NCI-H1417 treated with DMSO at 0.1 percent for 48 hours (cell line): ENCODE results near the gene PSMC5.

ENCODE experiments used
- DNase-seq: peaks from one replicate; lab custom pipeline; 2025; lab: John Stamatoyannopoulos, UW

PSMC5 gene

GRCh38 chr17:63820963-63821561, 6.2 kb upstream of the PSMC5 start:
- DNase-seq, result no peak

DNA sequence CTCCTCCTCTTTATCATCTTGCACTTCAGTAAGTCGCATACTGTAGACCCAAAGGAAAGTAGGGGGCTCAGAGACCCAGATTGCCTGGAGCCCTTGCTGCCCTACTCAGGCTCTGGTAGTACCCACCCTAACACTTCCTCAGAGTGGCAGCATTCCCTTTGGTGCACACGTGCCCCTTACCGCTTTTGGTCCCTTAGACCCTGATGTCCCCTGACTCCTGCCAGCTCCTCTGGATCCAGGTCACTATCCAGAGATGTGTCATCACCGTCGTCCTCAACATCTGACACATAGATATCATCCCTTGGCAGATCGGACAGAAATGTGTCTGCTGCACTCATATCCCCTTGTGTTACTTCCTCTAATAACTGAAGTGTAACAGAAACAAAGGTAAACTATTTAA, 5.4 kb upstream of the PSMC5 start:
- DNase-seq, result no peak

DNA sequence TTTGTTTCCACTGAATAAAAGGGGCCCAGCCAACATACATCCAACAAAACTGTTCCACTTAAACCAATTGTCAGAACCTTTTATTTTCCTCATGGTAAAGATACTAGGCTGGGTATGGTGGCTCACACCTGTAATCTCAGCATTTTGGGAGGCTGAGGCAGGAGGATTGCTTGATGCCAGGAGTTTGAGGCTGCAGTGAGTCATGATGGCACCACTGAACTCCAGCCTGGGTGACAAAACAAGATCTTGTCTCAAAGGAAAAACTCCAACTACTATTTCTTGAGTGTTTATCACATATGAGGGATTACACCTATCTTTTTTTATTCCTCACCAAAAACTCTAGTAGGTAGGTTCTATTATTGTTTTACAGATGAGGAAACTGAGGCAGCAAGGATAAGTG, 4.7 kb upstream of the PSMC5 start:
- DNase-seq, result no peak

GRCh38 chr17:63823659-63824331, 3.4 kb upstream of the PSMC5 start:
- no peak for DNase-seq

DNA sequence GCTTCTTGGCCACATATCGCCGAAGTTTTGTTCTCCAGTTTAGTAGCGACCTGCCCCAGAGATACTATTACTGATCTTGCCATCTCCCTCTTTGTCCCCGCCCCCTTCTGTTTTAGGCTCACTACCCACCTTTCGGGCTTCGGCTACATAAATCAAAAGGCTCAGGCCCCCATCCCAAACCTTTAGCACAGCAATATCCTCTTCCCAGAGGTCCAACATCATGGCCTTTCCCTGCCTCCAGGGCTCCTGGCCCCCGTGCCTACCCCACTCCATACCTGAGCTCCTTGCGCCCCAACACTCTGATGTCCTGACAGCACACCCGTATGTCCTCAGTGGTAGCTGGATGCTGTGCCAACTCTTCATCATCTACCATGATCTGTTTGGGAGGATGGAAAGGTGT, 2.9 kb upstream of the PSMC5 start:
- no peak for DNase-seq

DNA sequence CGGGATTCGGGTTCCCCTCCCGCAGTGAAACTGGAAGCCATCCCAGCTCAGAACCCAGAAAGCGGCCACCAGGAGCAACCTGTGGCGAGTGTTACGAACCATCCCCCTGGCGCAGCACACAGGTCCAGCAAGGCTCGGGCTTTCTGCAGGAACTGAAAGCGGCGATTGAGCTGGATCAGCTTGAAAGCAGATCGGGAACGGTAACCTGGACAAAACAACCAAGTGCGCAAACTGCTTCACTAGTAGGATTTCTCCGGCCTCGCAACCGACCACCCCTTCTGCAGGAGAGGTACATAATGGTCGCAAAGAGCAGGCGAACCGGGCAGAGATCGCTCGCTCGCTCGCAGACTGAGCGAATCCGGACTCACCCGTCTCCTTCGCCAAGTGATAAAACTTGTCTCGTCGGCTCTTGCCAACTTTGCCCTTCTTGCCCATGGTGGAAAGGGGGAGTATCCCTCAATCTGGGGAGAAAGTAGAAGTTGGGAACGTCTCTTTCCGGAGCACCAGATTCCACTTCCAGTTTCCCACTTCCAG, 696 bp upstream of the PSMC5 start:
- no peak for DNase-seq

- no peak for DNase-seq
Measured at GRCh38 chr17:63827801-63828221, 580 bp downstream of the PSMC5 start.

DNA sequence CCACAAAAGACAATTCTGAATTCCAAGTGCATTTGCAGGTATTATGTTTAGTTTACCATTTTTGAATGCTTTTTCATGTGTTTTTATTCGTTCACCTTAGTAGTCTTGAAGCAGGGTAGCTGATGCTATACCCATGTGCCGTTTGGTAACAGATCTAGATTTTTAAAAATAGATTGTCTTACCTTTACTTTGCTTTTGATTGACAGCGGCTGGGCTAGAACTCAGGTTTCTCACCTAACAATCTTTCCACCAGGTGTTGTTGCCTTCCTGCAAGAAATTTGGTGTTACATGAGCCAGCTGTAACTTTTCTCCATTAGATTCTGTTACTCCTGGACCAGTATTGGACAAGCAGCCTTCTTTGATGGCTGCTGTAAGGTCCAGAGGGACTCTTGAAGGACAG, 1.7 kb downstream of the PSMC5 start:
- no peak for DNase-seq

DNA sequence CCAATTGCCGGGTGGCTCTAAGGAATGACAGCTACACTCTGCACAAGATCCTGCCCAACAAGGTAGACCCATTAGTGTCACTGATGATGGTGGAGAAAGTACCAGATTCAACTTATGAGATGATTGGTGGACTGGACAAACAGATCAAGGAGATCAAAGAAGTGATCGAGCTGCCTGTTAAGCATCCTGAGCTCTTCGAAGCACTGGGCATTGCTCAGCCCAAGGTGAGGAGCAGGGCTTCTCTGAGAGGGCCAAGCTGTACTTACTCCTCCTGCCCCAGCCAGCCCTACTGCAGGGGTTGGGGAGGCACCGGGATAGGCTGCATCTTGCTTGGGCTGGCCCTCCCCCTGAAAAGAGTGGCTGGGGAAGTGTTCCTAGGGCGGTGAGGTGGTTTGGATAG, 3.0 kb downstream of the PSMC5 start:
- DNase-seq, result no peak

DNA sequence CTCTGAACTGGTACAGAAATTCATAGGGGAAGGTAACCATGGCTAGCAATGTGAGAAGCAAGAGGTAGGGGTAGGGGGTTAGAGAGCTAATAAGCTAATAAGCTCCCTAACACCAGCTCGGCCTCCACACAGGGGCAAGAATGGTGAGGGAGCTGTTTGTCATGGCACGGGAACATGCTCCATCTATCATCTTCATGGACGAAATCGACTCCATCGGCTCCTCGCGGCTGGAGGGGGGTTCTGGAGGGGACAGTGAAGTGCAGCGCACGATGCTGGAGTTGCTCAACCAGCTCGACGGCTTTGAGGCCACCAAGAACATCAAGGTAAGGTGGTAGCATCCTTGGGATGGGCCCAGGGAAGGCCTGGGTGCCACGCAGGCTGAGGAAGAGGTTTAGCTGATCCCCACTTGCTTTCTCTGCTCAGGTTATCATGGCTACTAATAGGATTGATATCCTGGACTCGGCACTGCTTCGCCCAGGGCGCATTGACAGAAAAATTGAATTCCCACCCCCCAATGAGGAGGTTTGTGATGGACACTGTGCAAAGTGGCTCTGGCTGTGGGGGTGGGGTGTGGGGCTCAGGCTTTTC, 3.8 kb downstream of the PSMC5 start:
- DNase-seq, result no peak

GRCh38 chr17:63831505-63831904, 4.3 kb downstream of the PSMC5 start:
- no peak for DNase-seq

DNA sequence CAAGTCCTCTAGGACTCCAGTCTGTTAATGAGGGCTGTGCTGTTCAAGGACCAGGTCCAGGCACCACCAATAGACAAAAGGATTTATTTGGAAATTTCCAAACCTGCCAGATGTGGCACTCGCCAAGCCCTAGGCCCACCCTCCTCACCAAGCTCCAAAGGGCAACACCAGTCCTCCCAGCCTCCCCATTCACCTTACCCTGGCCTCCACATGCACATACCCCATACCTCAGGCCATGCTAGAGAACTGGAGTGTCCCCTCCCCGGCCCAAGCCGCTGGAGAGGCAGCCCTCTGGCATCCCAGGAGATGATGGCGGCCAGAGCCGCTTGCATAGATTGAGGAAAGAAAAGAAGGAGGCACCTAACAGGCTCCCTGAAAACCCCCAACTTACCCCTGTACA, 4.8 kb downstream of the PSMC5 start:
- no peak for DNase-seq

DNA sequence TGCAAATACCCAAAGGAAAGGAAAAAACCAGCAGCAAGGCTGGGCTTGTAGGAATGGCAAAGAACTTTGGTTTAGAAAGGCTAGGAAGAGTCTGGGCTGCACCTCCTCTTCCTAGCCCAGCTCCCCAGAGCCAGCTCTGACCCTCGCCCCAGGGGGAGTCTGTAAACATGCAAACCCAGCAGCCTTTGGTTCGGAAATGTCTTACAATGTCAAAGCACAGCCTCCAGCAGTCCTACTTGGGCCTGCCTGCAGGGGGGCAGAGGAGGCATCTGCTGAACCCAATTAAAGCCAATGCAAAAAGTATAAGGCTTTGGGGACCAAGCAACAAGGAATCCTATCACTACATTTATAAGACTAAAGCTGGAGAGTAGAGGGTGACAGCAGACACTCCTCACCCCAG, 5.2 kb downstream of the PSMC5 start:
- no peak for DNase-seq

GRCh38 chr17:63833026-63833740, 6.0 kb downstream of the PSMC5 start:
- no peak for DNase-seq

- DNase-seq, result no peak
Measured at GRCh38 chr17:63833741-63834373, 6.6 kb downstream of the PSMC5 start.

GRCh38 chr17:63834431-63835166, 7.4 kb downstream of the PSMC5 start:
- no peak for DNase-seq

DNA sequence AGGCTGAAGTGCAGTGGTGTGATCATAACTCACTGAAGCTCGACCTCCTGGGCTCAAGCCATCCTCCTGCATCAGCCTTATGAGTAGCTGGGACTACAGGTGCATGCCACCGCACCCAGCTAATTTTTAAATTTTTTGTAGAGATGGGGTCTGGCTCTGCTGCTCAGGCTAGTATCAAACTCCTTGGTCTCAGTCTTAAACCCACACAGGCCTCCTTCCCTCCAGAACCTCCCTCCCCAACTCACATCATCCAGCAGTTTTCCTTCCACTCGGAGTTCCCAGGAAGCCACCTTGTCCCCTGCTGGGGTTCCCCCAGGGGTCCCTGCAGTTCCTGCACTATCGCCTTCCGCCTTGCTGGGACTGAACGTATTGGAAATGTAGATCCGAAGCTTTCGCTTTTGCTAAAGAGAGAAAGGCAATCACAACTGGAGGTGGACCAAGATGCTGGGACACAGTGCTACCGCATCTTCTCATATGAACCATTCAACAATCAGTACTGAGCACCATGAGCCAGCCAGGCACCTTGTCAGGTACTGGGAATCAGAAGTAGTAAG, 8.0 kb downstream of the PSMC5 start:
- no peak for DNase-seq

- no peak for DNase-seq
Measured at GRCh38 chr17:63836811-63837210, 9.6 kb downstream of the PSMC5 start.

DNA sequence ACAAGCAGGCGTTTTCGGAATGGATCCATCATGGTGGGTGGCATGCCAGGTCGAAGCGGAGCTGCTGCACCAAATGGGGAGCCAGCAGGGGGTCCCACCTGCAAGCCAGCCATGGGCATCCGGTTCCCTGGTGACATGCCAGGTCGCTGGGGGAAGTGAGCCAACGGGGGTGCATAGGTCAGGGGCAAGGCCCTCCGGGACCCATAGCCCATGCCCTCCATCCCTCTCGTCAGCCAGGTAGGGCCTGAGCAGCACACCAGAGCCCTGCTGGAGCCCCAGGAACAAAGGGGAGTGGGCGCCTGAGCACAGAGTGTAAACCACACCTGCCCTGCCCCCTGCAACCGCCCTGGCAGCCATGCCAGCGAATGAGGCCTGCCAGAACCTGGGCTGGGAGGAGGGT, 10.2 kb downstream of the PSMC5 start:
- DNase-seq, result no peak

DNA sequence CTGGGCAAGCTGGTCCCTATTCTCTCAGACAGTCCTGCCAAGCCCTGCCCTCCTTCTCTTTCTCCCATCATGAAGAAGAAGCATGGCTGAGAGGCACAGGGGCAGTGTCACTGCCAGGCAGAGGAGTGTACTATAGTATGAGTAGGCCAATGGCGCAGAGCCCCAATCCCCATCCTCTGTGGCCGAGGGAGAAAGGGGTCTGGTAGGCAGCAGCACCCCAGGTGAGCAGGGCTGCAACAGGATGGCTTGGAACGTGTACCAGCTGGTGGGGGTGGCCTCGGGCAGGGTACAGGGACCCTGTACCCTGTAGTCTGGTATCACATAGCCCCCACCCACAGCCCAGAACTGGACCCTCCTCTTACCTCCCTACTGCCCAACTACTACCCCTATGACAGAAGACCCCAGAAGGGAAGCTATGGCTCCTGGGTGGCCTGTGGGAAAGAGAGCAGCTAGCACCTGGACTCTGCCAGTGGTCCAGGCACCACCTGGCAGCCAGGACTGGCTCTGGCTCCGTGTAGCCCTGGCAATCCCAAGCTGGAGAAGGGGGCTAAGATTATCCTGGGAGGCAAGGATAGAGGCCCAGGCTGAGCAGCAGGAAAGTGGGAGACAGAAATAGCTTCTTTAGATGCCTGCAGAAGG, 10.8 kb downstream of the PSMC5 start:
- DNase-seq, result no peak

GRCh38 chr17:63838631-63839171, 11.5 kb downstream of the PSMC5 start:
- DNase-seq, result no peak
